ENCODE measurements around the gene NR2E1.

Gene NR2E1

DNA sequence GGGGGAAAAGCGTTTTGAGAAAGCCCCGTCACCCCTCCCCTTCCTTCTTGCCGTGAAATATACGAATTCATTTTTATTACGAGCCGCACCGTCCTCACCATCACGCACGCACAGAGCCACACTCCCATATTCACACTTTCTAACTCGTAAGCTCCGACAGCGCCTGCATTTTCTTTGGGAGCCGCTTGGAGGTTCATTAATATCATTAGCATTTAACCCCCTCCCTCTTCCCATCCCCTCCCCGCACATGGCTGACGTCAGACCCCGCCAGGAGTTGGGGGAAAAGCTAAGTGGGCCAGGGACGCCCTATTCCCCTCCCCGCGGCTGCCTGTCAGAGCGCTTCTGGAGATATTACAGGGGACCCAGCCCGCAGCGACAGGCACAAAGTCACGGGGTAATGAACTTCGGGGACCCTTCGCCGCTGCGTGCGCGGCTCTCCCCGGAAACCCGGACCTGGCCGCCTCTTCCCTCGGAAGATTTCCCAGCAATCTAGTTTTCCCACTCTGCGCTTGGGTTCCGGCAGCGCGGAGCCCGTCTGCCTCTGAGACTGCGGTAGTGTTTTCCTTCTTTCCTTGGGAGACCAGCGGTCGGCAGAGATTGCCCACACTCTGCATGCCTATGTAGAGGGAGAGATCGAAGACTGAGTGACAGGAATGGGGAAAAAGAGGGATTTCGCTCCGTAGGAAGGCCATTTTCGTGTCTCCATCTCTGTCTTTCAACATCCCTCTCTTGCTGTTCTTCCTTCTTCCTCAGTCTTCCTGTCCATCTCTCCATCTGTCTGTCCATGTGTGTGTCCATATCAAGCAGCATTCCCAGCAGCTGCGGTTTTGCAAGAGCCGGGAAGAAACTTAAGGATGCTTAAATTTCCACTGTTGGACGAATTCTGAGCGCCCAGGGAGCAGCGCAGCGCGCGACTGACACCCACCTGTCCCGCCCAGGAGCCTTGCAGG lies at the start of gene NR2E1:
TSS of gene NR2E1 (plus strand) at position 309 of the 950 bp plus-strand sequence. CDS start 744 bp downstream, outside the sequence.
- DNase-seq = no peak

DNA sequence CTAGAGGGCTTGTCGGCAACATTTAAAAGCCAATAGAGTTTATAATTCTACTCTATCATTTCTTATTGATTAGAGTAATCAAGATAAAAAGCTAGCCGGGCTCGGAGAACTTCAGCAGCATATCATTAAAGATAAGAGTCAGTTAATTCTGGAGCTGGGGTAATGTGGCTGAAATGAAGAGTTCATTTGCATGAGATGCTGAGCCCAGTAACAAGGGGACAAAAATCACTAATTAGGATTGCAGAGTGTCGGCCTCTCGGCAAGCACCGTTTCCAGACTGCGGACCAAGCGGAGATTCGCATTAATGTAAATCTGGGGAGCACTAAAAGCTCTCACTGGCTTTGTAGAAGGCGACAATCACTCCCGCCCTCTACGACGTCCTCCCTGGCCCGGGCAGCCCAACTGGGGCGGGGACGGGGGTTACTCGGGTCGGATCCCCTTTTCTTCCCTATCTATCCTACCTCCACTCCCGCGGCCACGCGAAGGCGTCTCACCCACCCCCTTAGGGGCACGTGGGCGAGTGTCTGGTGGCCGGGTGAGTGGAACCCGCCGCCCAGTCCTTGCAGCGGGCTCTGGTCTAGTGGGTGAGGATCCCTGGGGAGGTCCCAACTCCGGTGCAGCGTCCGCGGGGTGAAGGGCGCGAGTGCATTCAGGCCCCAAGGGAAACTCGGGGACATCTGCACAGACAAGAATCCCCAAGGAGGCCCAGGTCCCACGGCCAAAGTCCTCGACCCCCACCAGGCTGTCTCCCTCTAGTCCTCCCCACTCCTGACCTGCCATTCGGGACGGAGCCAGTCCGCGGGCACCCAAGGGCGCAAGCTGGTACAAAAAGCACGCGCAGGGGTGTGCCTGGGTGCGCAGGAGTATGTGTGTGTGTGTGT lies 49.0 kb upstream of the NR2E1 start:
- no peak for DNase-seq

DNA sequence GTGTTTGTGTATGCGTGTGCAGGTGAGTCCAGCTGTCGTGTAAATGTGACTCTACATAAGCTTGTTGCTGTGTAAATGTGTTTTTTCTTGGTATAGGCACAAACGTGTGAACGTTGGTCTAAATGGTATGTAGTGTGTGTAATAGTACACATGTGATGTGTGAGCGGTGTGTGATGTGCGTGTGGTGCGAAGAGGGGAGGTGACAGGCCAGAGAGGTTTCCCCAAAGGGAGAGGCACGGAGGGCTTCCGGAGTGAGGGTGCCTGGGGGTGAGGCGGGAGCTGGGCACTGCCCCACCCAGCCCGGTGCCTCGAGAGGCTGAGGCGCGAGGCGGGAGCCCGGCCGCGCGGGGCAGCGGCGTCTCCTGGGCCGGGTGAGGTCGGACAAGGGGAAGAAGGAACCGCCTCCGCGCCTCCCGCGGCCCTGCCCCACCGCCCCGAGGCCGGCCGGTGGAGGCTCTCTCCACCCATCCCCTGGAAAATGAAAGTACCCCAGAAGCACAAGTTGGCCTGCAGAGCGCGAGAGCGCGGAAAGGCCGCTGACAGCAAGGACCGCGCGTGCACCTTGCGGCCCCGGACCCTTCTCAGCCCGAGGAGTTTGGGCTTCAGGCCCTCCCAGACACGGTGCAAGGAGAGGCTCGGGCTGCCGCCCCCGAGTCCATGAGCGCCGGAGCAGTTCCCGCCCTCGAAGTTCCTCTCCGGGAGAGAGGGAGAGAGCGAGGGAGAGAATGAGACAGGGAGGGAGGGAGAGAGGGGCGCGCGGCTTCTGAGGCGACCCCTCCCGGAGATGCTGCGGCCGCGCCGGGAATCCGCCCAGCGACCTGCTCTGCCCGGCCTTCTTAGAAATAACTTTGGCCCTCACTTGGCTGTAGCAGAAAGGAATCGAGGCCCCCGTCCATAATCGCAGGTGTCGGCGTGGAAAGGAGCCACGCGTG lies 48.1 kb upstream of the NR2E1 start:
- no peak for DNase-seq

DNA sequence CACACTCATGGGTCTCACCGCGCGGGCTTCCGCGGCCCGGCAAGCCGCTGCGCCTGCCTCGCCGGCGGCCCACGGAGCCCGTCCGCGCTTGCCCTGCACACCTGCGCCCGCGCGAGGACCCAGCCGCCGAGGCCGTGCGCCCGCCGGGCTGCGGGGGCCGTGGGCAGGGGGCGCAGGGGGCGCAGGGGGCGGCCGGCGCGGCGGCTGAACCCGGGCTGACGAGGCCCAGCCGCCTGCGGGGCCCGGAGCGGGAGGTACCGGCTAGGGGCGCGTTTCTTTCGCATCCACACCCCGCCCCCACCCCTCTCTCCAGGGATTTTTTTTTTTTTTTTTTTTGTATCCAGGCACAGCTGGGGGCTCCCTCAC lies 47.5 kb upstream of the NR2E1 start:
- DNase-seq = no peak

DNA sequence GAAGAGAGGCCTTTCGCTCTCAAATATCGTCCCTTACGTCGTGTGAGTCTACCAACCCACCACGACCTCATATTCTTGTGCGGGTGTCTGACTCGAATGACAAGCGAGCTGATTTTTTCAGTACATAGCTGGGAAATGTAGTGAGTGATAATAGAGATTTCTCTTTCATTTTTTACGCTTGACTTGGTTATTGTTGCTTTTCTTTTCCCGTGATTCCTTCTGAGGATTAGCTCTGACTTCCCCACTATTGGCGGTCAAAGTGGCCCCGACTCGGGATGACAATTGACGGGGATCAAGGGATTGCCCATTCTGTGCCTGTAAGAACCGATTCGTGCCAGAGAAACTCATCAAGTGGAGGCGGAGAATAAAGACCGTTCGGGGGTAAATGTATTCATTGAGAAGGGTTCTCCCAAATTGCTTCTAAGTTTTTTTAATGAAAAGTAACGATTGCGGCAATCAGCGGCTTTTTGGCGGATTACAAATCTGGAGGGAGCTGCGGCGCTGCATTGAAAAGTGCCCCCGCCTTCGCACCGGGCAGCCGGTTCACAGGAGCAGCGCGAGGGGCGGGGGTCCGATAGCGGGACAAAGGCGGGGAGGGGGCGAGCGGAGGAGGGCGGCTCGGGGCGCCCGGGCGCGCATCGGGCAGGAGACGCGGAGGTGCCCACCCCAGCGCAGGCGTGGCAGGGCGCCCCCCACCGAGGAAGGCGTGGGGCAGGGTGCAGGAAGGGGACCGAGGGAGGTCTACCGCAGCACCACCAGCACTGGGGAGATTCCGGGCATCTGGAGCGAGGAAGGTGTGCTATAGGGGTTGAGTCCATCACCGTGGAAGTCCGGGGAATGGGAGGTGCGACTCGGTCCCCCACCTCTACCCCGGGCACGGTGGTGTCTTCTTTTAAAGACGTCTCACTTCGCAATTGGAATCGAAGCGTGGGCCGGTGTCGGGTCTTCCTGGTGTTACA lies 46.7 kb upstream of the NR2E1 start:
- no peak for DNase-seq

DNA sequence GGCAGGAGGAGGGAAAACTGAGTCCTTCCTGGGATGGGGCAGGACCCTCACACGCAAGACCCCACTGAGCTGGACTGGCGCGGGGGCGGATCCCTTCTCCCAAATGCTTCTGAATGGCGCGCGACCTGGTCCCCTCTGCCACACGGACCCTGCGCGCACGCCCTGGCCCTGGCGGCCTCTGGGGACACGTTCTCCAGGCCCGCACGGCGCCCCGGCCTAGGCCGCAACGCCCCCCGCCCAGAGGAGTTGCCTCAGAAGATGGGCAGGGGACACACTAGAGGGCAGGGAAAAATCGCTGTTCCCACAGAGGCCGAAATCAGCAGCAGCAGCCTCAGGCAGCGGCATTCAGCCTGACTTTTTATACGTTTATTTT lies 46.1 kb upstream of the NR2E1 start:
- no peak for DNase-seq

DNA sequence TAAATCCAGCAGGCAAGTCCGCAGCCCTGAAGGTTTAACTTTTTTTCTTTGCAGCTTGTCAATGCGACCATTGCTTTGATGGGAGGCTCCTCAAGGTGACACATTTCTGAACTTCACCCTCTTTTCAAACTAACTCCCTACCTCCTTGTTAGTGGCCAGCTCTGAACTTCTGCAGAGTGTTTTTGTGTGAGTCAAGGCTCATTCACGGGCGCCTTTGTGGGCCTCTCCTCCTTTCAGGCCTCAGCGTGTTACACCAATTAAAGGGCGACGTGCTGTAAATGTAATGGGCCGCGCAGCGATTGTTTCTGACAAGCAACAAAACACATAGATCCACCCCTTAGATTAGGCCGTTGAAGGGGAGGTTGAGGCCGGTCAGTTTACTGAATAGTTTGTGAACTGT lies 45.5 kb upstream of the NR2E1 start:
- DNase-seq = no peak

DNA sequence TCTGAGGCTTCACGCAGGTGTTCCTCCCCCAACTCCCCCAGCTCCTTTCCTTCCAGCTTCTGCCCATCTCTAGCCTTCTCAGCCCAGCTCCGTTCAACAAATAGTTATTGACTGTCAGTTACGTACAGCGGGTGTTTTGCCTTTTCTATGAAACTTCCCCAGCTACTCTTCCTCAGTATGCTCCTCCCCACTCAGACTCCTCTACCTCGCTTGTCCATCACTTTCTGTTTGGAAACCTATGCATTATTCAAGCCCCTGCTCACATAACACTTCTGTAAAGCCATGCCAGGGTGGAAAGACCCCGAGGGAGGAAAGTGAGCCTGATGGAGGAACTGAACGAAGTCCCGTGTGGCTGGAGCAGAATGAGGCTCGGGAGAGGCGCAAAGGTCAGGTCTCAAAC lies 44.2 kb upstream of the NR2E1 start:
- no peak for DNase-seq

DNA sequence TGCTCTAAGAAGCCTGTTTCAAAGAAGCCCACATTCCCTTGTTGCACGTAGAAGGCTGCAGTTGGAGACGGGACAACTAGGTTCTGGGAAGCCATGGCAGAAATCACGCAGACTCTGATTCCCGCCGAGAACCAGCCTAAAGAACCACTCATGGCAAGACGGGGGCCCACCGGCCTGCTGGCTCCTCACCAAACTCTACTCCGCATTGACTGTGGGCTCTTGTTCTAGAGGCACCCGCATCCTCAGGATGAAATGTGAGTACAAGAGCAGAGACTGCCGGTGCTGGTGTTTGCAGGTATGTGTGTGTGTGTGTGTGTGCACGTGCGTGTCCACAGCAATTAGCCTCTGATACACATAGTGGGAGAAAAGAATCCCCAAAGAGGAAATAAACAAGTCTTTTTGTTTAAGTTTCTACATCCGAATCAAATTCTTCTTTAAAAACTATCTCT lies 42.3 kb upstream of the NR2E1 start:
- DNase-seq = no peak

DNA sequence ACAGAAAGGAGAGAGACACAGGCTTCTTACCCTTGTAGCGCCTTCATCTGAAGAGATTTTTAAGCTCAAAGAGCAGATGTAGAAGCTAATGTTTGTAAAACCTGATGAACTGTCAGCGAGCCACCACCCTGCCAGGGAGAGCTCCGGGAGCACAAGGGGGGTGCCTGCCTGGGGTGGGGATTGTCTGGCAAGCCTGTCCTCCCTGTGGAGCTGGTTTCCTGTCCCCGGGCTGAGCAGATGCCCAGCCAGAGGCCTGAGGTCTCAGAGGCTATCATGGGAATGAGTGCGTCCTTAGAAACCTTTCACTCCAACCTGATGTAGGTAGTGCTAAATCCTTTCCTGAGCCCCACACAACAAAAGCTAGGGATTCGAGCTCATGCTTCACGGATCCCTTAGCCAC lies 41.9 kb upstream of the NR2E1 start:
- no peak for DNase-seq

DNA sequence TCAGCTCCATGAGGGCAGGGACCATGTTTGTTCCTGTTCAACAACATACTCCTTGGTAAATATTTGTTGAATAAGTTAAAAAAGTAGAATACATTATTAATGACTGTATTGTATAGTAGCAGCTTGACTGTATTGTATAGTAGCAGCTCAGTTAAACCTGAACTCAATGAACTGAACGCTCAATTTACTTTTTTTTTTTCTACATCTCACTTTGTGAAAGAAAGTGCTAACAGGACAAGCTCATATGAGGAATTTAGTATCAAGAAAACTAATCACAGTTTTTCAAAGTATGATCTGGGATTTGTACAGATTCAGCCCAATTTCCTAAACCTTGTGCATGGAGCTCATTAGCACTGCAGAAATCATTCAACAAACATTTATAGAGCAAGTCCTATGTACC lies 38.8 kb upstream of the NR2E1 start:
- no peak for DNase-seq

DNA sequence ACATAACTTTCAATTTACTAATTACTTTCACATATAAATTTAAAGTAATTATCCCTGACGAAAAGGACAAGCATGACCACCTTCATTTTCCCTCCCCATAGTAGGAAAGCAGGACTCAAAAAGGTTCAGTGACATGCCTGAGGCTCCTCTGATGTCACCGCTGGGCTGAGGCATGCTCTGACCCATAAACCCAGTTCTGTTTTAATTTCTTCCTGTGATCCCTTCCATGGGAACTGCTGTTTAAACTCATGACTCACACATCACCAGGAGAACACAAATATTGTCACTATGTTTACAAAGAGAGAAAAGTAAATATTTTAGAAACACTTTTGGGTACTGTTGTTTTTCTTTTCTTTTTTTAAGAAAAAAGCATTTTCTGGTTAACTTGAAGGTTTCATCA lies 38.0 kb upstream of the NR2E1 start:
- DNase-seq = no peak

DNA sequence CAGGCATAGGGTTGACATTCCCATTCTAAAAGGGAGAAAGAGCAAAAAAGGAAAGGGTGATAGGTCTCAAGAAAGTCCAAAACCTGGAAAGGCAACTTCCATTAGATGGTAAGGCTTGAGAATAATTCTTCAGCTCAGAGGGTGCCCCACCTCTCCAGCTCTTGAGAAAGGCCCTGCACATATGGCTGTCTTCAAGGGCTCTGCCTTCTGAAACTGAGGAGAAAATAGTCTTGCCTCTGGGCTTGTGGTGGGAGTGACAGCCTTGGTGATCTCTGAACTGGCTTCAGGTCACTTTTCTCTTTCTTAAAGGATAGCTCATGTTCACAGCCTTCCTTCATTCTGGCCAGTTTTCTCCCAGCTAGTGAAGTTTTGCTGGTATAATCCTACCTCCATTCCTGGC lies 35.6 kb upstream of the NR2E1 start:
- no peak for DNase-seq

DNA sequence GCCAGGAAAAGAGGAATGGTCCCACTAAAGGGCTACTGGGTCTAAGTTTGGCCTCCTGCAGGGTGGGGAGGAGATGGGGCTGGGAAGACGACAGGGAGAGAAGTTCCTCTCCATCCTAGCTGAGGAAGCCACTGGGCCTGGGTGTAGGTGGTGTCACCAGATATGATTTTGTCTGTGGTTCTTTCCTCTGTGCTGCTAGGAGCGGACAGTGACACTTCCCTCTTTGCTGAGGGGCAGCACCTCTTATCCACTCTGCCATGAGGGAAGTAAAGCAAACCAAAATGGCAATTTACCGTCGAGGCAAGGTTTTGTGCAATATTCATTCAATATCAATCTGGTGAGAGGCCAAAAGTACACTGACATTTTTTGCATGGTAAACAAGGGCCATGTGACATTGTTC lies 33.0 kb upstream of the NR2E1 start:
- DNase-seq = no peak

DNA sequence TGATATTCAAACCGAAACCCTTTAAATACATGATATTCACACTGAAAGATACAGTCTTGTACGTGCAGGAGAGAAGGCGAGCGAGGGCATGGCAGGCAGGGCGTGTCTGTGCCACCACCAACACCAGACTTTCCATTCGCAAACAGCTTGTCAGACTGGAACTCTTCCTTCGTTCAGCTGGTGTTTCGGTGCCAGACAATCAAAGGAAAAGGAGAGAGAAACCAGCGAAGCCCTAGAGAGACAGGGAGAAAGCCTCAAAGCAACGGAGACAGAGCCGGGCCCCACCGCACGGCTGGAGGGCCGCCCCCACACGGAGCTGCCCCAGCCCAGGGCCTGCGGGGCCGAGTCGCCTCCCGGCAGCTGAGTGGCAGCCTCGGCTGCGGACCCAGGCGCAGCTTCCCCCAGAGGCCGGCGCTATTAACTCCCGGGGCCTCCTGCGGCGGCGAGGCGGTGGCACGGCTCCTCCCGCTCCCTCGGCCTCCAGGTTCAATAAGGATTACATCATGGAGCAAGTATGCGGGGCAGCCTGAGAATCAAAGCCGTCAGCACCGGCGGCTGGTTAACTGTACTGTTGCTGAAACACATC lies 32.1 kb upstream of the NR2E1 start:
- DNase-seq = no peak

DNA sequence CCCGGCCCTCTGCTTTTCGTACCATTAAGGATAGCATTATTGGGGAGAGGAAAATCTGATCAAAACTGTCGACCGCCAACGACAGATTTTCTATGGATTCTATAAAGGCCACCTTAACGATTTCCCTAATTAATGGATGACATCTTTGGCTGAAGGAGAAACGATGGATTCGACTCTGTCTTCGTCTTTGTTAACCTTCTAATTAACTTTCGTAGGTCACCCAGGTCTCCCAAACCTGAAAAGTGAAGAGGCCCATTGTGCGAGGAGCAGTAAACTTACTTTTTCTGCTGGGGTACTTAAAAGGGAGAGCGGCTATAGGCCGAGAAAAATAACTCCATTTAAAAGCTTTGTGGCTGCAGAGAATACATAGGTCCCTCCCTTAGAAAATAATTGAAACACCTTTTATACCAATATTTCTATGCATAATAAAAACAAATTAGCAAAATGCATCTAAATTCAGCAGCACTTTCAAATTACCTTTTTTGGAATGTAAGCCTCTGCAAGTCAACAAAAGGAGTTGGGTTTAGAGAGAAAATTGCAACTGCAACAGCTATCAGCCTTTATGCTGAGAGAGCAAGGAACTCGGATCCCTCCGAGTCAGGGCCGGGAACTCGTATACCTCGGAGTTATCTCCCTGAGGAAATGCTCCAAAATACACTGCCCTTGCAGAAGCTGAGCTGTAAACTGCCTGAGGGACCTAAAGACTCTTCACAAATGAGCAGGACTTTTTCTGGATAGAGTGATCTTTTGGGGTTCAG lies 31.4 kb upstream of the NR2E1 start:
- no peak for DNase-seq

DNA sequence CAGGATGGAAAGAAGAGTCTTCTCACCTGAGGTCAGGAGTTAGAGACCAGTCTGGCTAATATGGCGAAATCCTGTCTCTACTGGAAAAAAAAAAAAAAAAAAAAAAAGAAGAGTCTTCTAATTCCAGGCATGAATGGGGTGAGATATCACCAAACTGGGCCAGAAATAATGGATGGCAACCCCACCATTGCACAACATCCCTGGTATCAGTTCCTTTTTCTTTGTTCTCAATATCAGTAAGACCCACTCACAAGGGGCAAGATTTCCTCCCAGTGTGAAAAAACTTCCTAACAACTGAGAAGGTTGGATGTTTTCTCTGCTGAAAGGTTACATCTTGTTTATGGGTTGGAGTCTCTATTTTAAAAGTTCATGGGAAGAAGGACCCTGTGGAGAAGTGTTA lies 23.6 kb upstream of the NR2E1 start:
- DNase-seq = no peak

DNA sequence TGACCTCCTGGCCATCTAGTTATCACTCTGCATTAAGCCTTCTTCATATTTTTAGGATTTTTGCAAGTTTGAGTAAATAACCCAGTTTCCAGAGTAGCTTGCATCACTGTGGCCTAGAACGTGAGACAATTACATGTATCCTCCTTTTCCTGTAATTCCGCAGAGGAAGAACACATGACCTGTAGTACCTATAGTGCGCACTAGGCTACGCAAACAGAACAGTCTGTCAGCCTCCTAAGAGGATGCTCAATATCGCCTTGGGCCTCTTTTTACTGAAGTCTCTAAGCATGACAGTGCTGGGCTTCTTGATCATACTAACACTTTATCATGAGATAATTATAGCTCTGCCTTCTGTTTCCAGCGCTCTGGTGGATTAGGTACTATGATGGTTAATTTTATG lies 20.2 kb upstream of the NR2E1 start:
- DNase-seq = no peak

DNA sequence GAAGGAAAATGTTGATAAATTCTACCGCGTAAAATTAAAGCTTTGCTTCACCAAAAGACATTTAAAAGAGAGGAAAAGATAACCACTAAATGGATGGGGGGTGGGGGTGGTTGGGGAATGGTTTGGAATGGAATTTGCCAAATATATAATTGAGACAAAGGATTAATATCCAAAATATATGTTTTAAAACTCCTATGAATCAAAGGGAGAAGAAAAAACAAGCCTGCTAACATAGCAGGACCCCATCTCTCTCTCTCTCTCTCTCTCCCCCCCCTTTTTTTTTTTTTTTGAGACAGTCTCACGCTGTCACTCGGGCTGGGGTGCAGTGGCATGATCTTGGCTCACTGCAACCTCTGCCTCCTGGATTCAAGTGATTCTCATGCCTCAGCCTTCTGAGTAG lies 13.4 kb upstream of the NR2E1 start:
- no peak for DNase-seq

DNA sequence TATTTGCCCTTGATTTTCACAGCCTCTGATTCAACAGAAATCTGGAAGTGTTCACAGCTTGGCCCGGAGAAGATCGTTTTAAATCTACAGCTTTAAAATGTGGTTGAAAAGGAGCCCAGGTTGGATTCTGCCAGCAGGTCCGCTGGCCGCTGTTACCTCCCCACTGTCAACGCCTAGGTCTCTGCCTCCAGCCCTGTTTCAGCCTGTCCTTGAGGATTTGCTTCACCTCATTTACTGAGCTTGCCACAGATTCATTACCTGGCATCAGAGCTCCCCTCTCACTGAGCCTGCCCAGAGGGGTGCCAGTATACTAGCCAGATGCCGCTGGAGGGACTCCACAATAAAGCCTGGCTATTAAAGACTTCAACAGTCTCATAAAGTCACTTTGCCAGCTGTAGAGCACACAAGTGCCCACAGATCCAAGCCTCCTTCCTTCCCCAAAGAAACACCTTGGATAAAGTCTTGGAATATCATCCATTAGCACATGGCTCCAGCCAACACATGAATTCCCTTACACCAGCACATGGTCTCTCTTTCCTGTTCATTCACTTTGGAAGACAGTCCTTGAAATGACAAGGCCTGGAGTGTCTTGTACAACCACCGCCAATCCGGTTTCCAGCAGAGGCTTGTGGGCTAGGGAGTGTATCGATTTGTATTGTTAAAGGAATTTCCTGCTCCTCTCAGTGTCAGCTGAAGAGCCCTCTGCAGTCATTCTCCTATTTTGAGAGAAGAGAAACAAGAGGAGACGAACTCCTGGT lies 9.5 kb upstream of the NR2E1 start:
- DNase-seq = no peak
